Endodermal cell (in vitro differentiated cells): Measurements from ENCODE around the gene TCL1B. TPM values are rescaled to one million over a fixed set of nuclear protein-coding genes. Genes with fewer than 3 reads are reported as not detected.

Experiments
- DNase-seq: peaks from one replicate; pipeline ENCODE4 v3.0.0-alpha.2; 2017
- H3K27ac ChIP-seq: 2 replicates; pipeline ENCODE4 v1.5.1; 2013; ENCODE audit warnings: mild to moderate bottlenecking, low read depth, low read length, moderate library complexity
- H3K27me3 ChIP-seq: 2 replicates; pipeline ENCODE4 v1.6.1; 2013; ENCODE audit warnings: mild to moderate bottlenecking, low read length, moderate library complexity; ENCODE audit not compliant: insufficient read depth, control insufficient read depth, poor library complexity, severe bottlenecking
- H3K36me3 ChIP-seq: 2 replicates; pipeline ENCODE4 v1.7.0; 2013; ENCODE audit warnings: mild to moderate bottlenecking, low read length, moderate library complexity; ENCODE audit not compliant: control insufficient read depth, insufficient read depth
- H3K4me1 ChIP-seq: one replicate; pipeline ENCODE4 v1.7.0; 2013; ENCODE audit warnings: low read length; ENCODE audit not compliant: control insufficient read depth, insufficient read depth
- H3K4me3 ChIP-seq: 2 replicates; pipeline ENCODE4 v1.5.1; 2013; ENCODE audit warnings: mild to moderate bottlenecking, low read length, moderate library complexity
- H3K9ac ChIP-seq: 2 replicates; pipeline ENCODE4 v1.6.1; 2013; ENCODE audit warnings: mild to moderate bottlenecking, low read length, moderate library complexity; ENCODE audit not compliant: poor library complexity, severe bottlenecking; ENCODE audit errors: extremely low read depth
- H3K9me3 ChIP-seq: 2 replicates; pipeline ENCODE4 v1.6.1; 2013; ENCODE audit warnings: mild to moderate bottlenecking, low read length, moderate library complexity; ENCODE audit not compliant: control insufficient read depth
- H3K27ac Mint-ChIP-seq: 2 replicates; pipeline ENCODE4 v1.8.0; 2020; ENCODE audit warnings: mixed read lengths
- H3K27me3 Mint-ChIP-seq: 2 replicates; pipeline ENCODE4 v1.8.0; 2021; ENCODE audit warnings: mild to moderate bottlenecking, mixed read lengths; ENCODE audit not compliant: insufficient read depth
- H3K36me3 Mint-ChIP-seq: 2 replicates; pipeline ENCODE4 v1.8.0; 2020; ENCODE audit warnings: low read depth, mixed read lengths
- H3K4me1 Mint-ChIP-seq: 2 replicates; pipeline ENCODE4 v1.8.0; 2020; ENCODE audit warnings: mixed read lengths
- H3K4me3 Mint-ChIP-seq: 2 replicates; pipeline ENCODE4 v1.8.0; 2020; ENCODE audit warnings: mild to moderate bottlenecking, moderate library complexity, mixed read lengths
- H3K9me3 Mint-ChIP-seq: 2 replicates; pipeline ENCODE4 v1.8.0; 2020; ENCODE audit warnings: mild to moderate bottlenecking, mixed read lengths
- CTCF ChIP-seq: fragments of 200-600 bp; sonication (generic); conservative IDR thresholded peaks from 2 replicates; pipeline ENCODE4 v1.5.0; 2021; ENCODE audit warnings: antibody characterized with exemption, mild to moderate bottlenecking
- WGBS, 2 experiments: methylation state at CpG; one replicate each; pipeline versions ENCODE4 v1.1.5 to v1.1.7; 2013; ENCODE audit warnings: missing lambda C conversion rate in 2 of 2, mixed read lengths in 1 of 2; ENCODE audit not compliant: insufficient coverage in 1 of 2, insufficient read length in 1 of 2; 5-methylcytosine and 5-hydroxymethylcytosine counted together
- total RNA-seq, 2 donors: library from RNA; stranded (reverse); fragmentation: NEBNext Ultra II Directional in 1 of 2; extraction: Animal tissue kit (Norgen Biotek cat#: 25700) in 1 of 2; gene quantifications; 2 replicates in 1 of 2; 3 replicates in 1 of 2; pipeline ENCODE4 v1.2.1, GENCODE V29; 2021

The TCL1B gene
- total RNA-seq, 2 donors from 2014 or later, result 0.62 to 0.95 TPM

- Mint-ChIP-seq H3K36me3 (no peaks in the 10 kb centered on the region), H3K27ac (no peak overlapping the region), H3K27me3 (peaks cover 88% of the 10 kb centered on the region), H3K4me1 (peaks cover 21% of the 10 kb centered on the region), H3K9me3 (no peaks in the 10 kb centered on the region), H3K4me3 (no peak overlapping the region)
- DNase-seq, result no peak
- no peak overlapping the region for H3K27ac ChIP-seq
- no peak for TF ChIP-seq CTCF
- H3K4me3 ChIP-seq, result no peak overlapping the region
- H3K9me3 ChIP-seq, result no peaks in the 10 kb centered on the region
- no peaks in the 10 kb centered on the region for H3K4me1 ChIP-seq
- WGBS, 2 experiments, result 75 to 85% methylated on average over 4 to 5 of the region's 5 CpGs
- H3K27me3 ChIP-seq, result peaks cover 15% of the 10 kb centered on the region
- H3K36me3 ChIP-seq, result no peaks in the 10 kb centered on the region
- no peak overlapping the region for H3K9ac ChIP-seq
Observed at GRCh38 chr14:95699412-95699811, 13.2 kb downstream of the TCL1B start.

GRCh38 chr14:95700221-95700976, 14.2 kb downstream of the TCL1B start:
- H3K27ac ChIP-seq, result no peak overlapping the region
- H3K4me1 Mint-ChIP-seq, result peaks cover 21% of the 10 kb centered on the region
- WGBS, 2 experiments, result 23 to 40% methylated on average over 2 to 4 of the region's 5 CpGs
- H3K4me1 ChIP-seq, result no peaks in the 10 kb centered on the region
- no peaks in the 10 kb centered on the region for H3K9me3 Mint-ChIP-seq
- no peaks in the 10 kb centered on the region for H3K36me3 Mint-ChIP-seq
- no peak for DNase-seq
- H3K9me3 ChIP-seq, result no peaks in the 10 kb centered on the region
- no peak overlapping the region for H3K9ac ChIP-seq
- peaks cover 92% of the 10 kb centered on the region for H3K27me3 Mint-ChIP-seq
- no peak overlapping the region for H3K27ac Mint-ChIP-seq
- no peak for TF ChIP-seq CTCF
- H3K36me3 ChIP-seq, result no peaks in the 10 kb centered on the region
- H3K4me3 Mint-ChIP-seq, result no peak overlapping the region
- peaks cover 15% of the 10 kb centered on the region for H3K27me3 ChIP-seq
- no peak overlapping the region for H3K4me3 ChIP-seq

GRCh38 chr14:95701846-95702221, 15.6 kb downstream of the TCL1B start:
- Mint-ChIP-seq H3K27me3 (peaks cover 90% of the 10 kb centered on the region), H3K9me3 (no peaks in the 10 kb centered on the region), H3K4me3 (no peak overlapping the region), H3K27ac (no peak overlapping the region), H3K4me1 (peaks cover 21% of the 10 kb centered on the region), H3K36me3 (no peaks in the 10 kb centered on the region)
- 46 to 53% methylated on average over 3 to 4 of the region's 4 CpGs for WGBS, 2 experiments
- Histone ChIP-seq H3K27me3 (peaks cover 15% of the 10 kb centered on the region), H3K9ac (no peak overlapping the region), H3K4me3 (no peak overlapping the region), H3K27ac (no peak overlapping the region), H3K36me3 (no peaks in the 10 kb centered on the region), H3K4me1 (no peaks in the 10 kb centered on the region), H3K9me3 (no peaks in the 10 kb centered on the region)
- no peak for TF ChIP-seq CTCF
- DNase-seq, result no peak
